ENCODE data around the gene C15orf40.
"Not testable (repeated sequence)": the region's sequence is repeated elsewhere in the genome, so short reads cannot be mapped to it uniquely, and the experiment has no call there.

The C15orf40 gene

DNA sequence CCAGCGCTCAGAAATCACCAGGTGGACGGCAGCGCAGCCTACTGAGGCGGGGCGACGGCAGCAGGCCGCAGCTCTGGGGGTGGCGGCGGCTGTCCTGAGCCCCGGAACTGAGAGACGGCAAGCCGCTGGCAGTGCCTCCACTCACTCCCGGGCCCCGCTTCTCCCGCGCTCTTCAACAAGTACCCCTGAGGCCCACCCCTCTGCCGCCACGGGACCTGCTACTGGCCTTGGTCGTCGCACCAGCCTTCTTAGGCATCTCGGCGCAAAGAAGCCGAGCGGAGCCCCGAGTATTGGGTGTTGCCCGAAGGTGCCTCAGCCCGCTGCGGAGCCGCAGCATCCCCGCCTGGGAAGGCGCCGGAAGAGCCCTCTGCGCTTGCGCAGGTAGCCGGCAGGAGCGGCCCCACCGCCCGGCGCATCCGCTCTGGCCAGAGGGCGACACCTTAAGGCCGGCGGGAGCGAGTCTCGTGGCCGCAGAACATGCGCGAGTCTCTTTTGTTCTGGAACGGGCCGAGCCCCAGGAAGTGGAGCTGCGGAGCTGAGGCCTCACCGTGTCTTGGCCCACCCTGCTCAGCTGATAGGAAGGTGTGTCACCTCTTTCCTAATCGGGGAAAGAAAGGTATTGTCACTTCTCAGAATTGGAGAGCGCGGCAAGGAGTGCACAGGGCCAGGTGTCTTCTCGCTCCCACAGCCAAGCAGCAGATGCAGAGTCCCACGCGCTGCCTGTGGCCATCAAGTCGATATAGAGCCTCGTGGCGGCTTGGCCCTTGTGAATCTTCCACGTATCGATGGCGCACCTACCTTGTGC is at the start of gene C15orf40:
Gene C15orf40, minus strand, starts transcription at position 369 of the 805 bp plus-strand sequence. Its CDS starts 32 bp downstream, at position 337.
- DNase-seq = peak; percentile 83

- no peak for DNase-seq
Observed at GRCh38 chr15:83057696-83058376, 46.4 kb upstream of the C15orf40 start.

DNA sequence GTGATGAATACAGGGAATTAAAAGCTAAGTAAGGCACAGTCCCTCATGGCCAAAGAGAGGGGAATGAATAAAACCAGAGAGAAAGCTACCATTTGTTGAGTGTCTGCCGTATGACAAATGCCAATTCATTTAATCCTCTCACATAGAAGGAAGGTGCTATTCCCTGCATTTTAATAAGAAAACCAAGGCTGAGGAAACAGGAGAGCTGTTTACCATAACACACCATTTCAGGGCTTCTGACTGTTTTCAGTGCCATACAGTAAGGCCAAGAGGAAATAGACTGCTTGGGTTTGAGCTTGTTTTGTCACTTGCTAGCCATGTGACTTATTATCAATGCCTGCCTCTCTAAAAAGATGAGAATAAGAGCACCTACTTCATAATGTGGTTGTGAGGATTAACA is 45.6 kb upstream of the C15orf40 start:
- DNase-seq = no peak

GRCh38 chr15:83053151-83053550 is 41.7 kb upstream of the C15orf40 start:
- DNase-seq = no peak

GRCh38 chr15:83046558-83047127 is 35.2 kb upstream of the C15orf40 start:
- DNase-seq = no peak

- DNase-seq = no peak
Observed at GRCh38 chr15:83044156-83044555, 32.7 kb upstream of the C15orf40 start.

GRCh38 chr15:83039206-83039605 is 27.8 kb upstream of the C15orf40 start:
- no peak for DNase-seq

GRCh38 chr15:83036253-83036652 is 24.8 kb upstream of the C15orf40 start:
- no peak for DNase-seq

GRCh38 chr15:83031234-83031633 is 19.8 kb upstream of the C15orf40 start:
- not testable (repeated sequence) for DNase-seq

DNA sequence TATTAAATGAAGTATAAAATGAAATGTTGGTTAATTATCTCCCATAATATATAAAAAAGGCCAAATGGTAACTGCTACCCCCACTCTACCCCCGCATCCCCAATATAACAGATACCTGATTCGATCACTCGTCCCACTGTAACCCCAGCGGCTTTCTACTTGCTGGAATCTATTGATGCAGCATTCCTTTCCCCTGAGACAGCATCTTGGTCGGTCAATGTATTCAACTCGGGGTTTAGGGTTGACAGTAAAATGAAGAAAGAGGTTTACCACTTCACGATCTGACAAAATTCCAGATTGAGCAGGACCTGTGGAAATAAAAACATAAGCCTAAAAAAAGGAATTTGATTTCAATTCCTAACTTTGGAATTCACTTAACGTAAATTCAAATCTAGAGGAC is 18.6 kb upstream of the C15orf40 start:
- DNase-seq = no peak

DNA sequence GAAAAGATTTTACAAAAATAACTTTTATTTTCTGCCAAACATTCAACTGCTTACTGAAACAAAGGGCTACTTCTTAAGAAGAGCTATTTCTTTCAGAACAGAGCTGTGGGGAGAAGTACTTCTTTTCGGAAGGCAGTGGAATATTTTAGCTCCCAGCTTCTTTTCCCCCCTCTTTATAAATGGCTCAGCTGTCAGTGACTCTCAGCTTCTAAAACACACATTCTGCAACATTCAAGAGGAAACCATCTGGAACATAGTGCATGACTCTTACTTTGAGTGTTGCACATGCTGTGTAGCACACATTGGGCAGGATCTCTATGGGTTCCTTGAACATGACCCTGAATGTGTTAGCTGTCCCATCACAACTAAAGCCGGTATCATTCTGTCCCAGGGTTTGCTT is 7.0 kb upstream of the C15orf40 start:
- no peak for DNase-seq

DNA sequence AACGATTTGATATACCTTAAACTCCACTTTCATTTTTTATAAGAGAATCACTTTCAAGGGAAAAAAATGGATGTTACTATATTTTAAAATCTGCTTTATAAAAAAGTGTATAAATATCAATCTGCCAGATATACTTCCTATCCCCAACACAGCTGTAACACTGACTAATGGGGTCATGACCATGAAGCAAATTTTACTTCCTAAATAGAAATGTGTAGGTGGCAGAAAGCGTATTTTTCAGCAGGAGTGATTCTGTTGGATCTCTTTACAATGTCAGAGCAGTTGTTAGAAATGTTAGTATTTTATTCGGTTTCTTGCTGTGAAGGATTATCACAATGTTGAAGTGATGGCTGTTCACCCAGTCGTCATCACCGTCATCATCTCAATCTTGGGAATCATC is 5.5 kb upstream of the C15orf40 start:
- DNase-seq = no peak

DNA sequence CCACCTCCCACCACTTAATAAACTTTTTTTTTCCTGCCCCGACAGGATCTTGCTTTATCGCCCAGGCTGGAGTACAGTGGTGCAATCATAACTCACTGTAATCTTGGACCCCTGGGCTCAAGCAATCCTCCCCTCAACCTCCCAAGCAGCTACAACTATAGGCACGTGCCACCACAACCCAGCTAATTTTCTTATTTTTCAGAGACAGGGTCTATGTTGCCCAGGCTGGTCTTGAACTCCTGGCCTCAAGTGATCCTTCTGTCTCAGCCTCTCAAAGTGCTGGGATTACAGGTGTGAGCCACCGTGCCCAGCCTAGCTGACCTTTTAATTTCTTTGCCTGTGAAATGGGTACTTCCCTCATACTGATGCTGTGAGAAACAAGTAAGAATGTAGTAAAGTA is 3.9 kb upstream of the C15orf40 start:
- no peak for DNase-seq

DNA sequence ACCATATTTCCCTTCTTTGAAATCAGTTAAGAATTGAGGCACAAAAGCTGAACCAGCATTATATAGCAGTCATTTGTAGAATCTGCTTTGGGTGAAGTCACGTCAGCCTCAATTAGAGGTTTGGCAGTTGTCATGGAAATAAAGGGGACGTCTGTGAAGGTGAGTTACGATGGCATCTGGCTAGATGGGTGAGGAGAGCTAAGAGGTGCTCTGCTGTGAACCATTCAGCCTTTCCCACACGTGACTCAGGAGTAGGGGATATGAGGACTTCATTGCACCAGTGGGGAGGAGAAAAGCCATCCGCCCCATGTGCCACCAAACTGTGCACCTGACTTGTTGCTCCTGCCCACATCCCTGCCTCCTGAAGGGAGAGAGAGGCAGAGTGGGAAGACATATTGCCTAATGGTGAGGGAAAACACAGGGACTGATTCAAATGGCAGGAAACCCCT is 2.8 kb upstream of the C15orf40 start:
- DNase-seq = no peak

GRCh38 chr15:83012636-83013035 is 1.2 kb upstream of the C15orf40 start:
- DNase-seq = no peak

GRCh38 chr15:83012076-83012426 is 612 bp upstream of the C15orf40 start:
- DNase-seq = no peak

DNA sequence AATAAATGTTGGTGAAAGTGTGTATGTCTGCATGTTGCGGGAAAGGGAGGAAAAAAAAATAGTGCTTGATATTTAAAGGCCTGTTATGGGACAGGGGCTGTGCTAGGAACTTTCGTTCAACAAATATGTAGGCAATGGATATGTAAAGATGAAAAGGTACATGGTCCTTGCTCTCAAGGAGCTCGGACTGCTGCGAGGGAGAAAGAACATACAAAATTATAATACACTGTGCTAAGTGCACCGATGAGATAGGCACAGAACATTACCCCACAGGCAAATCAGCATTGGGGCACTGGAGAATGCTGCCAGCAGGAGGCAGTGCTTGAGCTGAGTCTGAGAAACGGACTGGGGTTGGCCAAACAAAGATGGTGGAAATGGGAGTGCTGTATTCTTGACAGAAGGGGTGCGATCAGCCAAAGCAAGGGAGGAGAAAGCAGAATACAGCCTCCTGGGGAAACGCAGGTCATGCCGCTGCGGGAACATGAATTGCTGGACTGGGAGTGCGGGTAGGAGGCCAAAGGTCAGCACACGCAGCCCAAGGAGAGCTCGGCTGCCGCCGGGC is 649 bp downstream of the C15orf40 start:
- peak; percentile 34 for DNase-seq

GRCh38 chr15:83000672-83001031 is 10.8 kb downstream of the C15orf40 start:
- not testable (repeated sequence) for DNase-seq

- DNase-seq = peak; percentile 5
Observed at GRCh38 chr15:82999905-83000671, 11.4 kb downstream of the C15orf40 start.

GRCh38 chr15:82999426-82999825 is 12.0 kb downstream of the C15orf40 start:
- DNase-seq = no peak

DNA sequence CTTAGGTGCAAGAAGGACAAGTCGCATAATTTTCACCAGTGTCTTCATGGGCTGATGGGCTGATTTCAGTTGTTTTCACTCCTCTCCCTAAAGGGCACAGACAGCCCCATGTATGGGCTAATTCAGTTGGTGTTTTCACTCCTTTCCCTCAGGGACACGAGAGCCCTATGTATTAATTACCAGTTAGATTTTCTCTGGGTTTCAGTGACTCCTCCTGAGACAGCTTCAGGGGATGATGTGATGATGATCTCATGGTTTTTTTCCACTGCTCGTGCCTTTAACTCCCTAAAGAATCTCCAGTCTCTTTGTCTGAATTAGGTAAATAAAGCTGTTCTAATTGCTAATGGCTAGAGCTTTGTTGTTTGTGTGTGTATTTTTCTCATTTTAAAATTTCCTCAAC is 15.5 kb downstream of the C15orf40 start:
- DNase-seq = peak; percentile 51

- DNase-seq = no peak
Observed at GRCh38 chr15:82995076-82995475, 16.4 kb downstream of the C15orf40 start.

- no peak for DNase-seq
Observed at GRCh38 chr15:82993144-82993543, 18.3 kb downstream of the C15orf40 start.

Measured in NCI-H1436 (cell line).